Endothelial cell of umbilical vein (primary cell): Measurements from ENCODE around the gene SMG1. TPM values are rescaled to one million over a fixed set of nuclear protein-coding genes. Genes with fewer than 3 reads are reported as not detected.

Experiments
- BruUV-seq: library from RNA; stranded (reverse); fragments of 400-500 nt; replicated peaks from 2 replicates; lab custom pipeline; 2021; lab: Mats Ljungman, UMichigan
- CTCF ChIA-PET: fragments of 300-600, 350-600 bp; sonication (Branson Sonifier 250); formaldehyde crosslinking; loops from one replicate; lab custom pipeline; 2021; ENCODE audit warnings: antibody characterized with exemption, inconsistent platforms; lab: Charles Lee
- POLR2A ChIA-PET: fragments of 300-600, 350-600 bp; sonication (Branson Sonifier 250); formaldehyde crosslinking; loops from one replicate; lab custom pipeline; 2021; ENCODE audit warnings: antibody characterized with exemption, inconsistent platforms; lab: Charles Lee
- DNase-seq: peaks from one replicate; pipeline ENCODE4 v3.0.0-alpha.2; 2011; ENCODE audit warnings: low read depth, low spot score
- FAIRE-seq: peaks from 2 replicates; lab custom pipeline; 2011; peaks lifted over from hg19 to GRCh38; lab: Jason Lieb, UNC
- H2AFZ ChIP-seq: 2 replicates; pipeline ENCODE4 v1.6.0; 2012; ENCODE audit warnings: low read depth, low read length, control low read depth, inconsistent platforms
- H3K27ac ChIP-seq: 2 replicates; pipeline ENCODE4 v1.5.1; 2011; ENCODE audit warnings: low read depth, mild to moderate bottlenecking, control low read depth, low read length, moderate library complexity; ENCODE audit not compliant: insufficient read depth
- H3K27me3 ChIP-seq, 2 experiments: 2 replicates each; pipeline versions ENCODE4 v1.6.0 to v1.6.1; 2011; ENCODE audit warnings: low read length in 2 of 2, mixed read lengths in 1 of 2; ENCODE audit not compliant: control insufficient read depth in 2 of 2, insufficient read depth in 2 of 2
- H3K36me3 ChIP-seq, 2 experiments: 2 replicates in 1 of 2; 3 replicates in 1 of 2; pipeline ENCODE4 v1.5.1; 2011; ENCODE audit warnings: low read length in 2 of 2, mild to moderate bottlenecking in 1 of 2, moderate library complexity in 1 of 2; ENCODE audit not compliant: control insufficient read depth in 2 of 2, insufficient read depth in 2 of 2; ENCODE audit errors: extremely low read depth in 1 of 2
- H3K4me1 ChIP-seq: 3 replicates; pipeline ENCODE4 v1.5.1; 2011; ENCODE audit warnings: mild to moderate bottlenecking, low read length; ENCODE audit not compliant: control insufficient read depth, insufficient read depth; ENCODE audit errors: extremely low read depth
- H3K4me2 ChIP-seq: 2 replicates; pipeline ENCODE4 v1.6.1; 2011; ENCODE audit warnings: low read length, control low read depth, mixed read lengths; ENCODE audit not compliant: insufficient read depth
- H3K4me3 ChIP-seq, 3 experiments: fragments of 200-600 bp in 1 of 3; sonication (generic), shearing (Covaris generic) in 1 of 3; replicated peaks in 1 of 3; 2 replicates each; pipeline ENCODE4 v1.5.1; 2011 to 2016; ENCODE audit warnings: control low read depth in 3 of 3, low read length in 3 of 3, mild to moderate bottlenecking in 2 of 3, inconsistent platforms in 1 of 3, low read depth in 1 of 3, moderate library complexity in 1 of 3; ENCODE audit not compliant: insufficient read depth in 1 of 3
- H3K79me2 ChIP-seq: 2 replicates; pipeline ENCODE4 v1.6.0; 2012; ENCODE audit warnings: low read length, inconsistent platforms; ENCODE audit not compliant: control insufficient read depth, insufficient read depth
- H3K9ac ChIP-seq: replicated peaks from 2 replicates; pipeline ENCODE3; 2011; ENCODE audit warnings: low read length, control low read depth; ENCODE audit not compliant: insufficient read depth; ENCODE audit errors: extremely low read depth
- H3K9me1 ChIP-seq: replicated peaks from 3 replicates; pipeline ENCODE4 v1.6.0; 2011; ENCODE audit warnings: mild to moderate bottlenecking, low read length; ENCODE audit not compliant: control insufficient read depth, insufficient read depth; ENCODE audit errors: extremely low read depth
- H3K9me3 ChIP-seq: replicated peaks from 2 replicates; pipeline ENCODE4 v1.5.1; 2012; ENCODE audit warnings: low read length, inconsistent platforms; ENCODE audit not compliant: control insufficient read depth, insufficient read depth
- H4K20me1 ChIP-seq: replicated peaks from 2 replicates; pipeline ENCODE3; 2011; ENCODE audit warnings: mild to moderate bottlenecking, low read length; ENCODE audit not compliant: control insufficient read depth, insufficient read depth; ENCODE audit errors: extremely low read depth
- EZH2 ChIP-seq: IDR thresholded peaks from 2 replicates; pipeline ENCODE4 v1.6.1; 2012; ENCODE audit warnings: borderline replicate concordance, low read depth, mild to moderate bottlenecking, moderate library complexity, low read length, inconsistent platforms; ENCODE audit not compliant: severe bottlenecking
- FOS ChIP-seq: IDR thresholded peaks from 2 replicates; pipeline ENCODE4 v1.6.1; 2011; ENCODE audit warnings: mild to moderate bottlenecking, low read length, moderate library complexity, borderline replicate concordance; ENCODE audit not compliant: insufficient read depth
- GATA2 ChIP-seq: IDR thresholded peaks from 2 replicates; pipeline ENCODE4 v1.7.0; 2011; ENCODE audit warnings: low read depth, mild to moderate bottlenecking, moderate library complexity, mixed read lengths, low read length; ENCODE audit not compliant: insufficient read length, insufficient read depth
- JUN ChIP-seq: IDR thresholded peaks from 2 replicates; pipeline ENCODE4 v1.6.1; 2011; ENCODE audit warnings: borderline replicate concordance, low read depth; ENCODE audit not compliant: insufficient read length, insufficient read depth
- MYC ChIP-seq: IDR thresholded peaks from one replicate; pipeline ENCODE4 v1.6.1; 2011; ENCODE audit warnings: mild to moderate bottlenecking, low read depth, low read length
- POLR2A ChIP-seq: IDR thresholded peaks from 2 replicates; pipeline ENCODE4 v1.6.1; 2012; ENCODE audit warnings: low read depth, mild to moderate bottlenecking, control low read depth, low read length
- POLR2AphosphoS5 ChIP-seq: IDR thresholded peaks from 2 replicates; pipeline ENCODE4 v1.6.1; 2012; ENCODE audit warnings: low read depth, mild to moderate bottlenecking, control low read depth, low read length, moderate library complexity; ENCODE audit not compliant: insufficient read depth
- dilution Hi-C: fragments of 300-500 bp; cut with MboI; formaldehyde crosslinking; loops from one replicate; pipeline ENCODE4 v1.15.0; 2019; ENCODE audit warnings: low sequenced_read_pairs; ENCODE audit not compliant: extremely low pct_ligation_motif_present
- intact Hi-C: fragments of 100-400 bp; cut with micrococcal nuclease; formaldehyde crosslinking; loops from one replicate; pipeline ENCODE4 v1.10.0; 2022
- polyA plus RNA-seq, 4 experiments: library from polyadenylated mRNA; depleted of rRNA in 3 of 4; stranded (reverse) in 3 of 4; unstranded in 1 of 4; fragments of >200 nt; gene quantifications; 2 replicates each; pipeline versions ENCODE4 v1.2.1 to v1.2.3, GENCODE V29; 2011 to 2012; ENCODE audit warnings: missing spikeins in 1 of 4
- total RNA-seq: library from RNA; stranded (reverse); gene quantifications from 2 replicates; pipeline ENCODE4 v1.2.3, GENCODE V29; 2021
- TF ChIP-seq, protein P1 (sequence below), 2 donors: IDR thresholded peaks; 1 replicate in 1 of 2; 2 replicates in 1 of 2; pipeline ENCODE4 v1.5.1; 2011; ENCODE audit warnings: low read length in 2 of 2, mild to moderate bottlenecking in 2 of 2, moderate library complexity in 2 of 2, control low read depth in 1 of 2, inconsistent platforms in 1 of 2, low read depth in 1 of 2; ENCODE audit not compliant: insufficient read depth in 1 of 2; ENCODE audit errors: extremely low read depth in 1 of 2
- TF ChIP-seq, protein P2 (sequence below): IDR thresholded peaks from 2 replicates; pipeline ENCODE4 v1.6.1; 2011; ENCODE audit not compliant: insufficient read depth, insufficient read length

The SMG1 gene
- total and polyA plus RNA-seq, 2 donors (not counting 3 experiments of a cell fraction or from before 2014, with no cell fraction given): 14.0 to 90.8 TPM

DNA sequence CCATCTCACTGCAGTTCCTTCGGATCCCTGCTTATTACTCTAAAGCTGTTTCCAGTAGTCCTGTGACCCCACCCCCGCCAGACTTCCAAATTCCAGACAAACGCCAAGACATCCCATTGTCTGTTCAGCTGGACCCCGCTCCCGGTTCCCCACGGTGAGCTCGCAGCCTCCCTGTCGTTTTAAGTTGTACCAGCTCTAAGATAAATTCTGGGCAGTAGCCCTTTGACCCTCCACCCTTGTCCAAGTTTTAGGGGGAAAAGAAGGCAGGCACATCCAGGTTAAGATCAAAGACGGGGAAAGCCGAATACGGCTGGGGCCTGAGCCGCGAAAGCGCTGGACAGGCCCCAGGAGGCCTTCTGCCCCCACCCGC, 125.4 kb downstream of the SMG1 start:
- Histone ChIP-seq H3K4me2 (peak overlapping the region; percentile 99), H3K9me3 (no peaks in the 10 kb centered on the region), H3K27ac (peak overlapping the region; percentile 66), H3K4me1 (peaks cover 65% of the 10 kb centered on the region), H4K20me1 (peaks cover 10% of the 10 kb centered on the region), H2AFZ (no peak overlapping the region), H3K79me2 (peaks cover 55% of the 10 kb centered on the region), H3K9ac (peak overlapping the region; percentile 95), H3K9me1 (no peaks in the 10 kb centered on the region), H3K27me3 (no peaks in the 10 kb centered on the region), H3K36me3 (peaks cover 2% of the 10 kb centered on the region in 2 experiments), H3K4me3 (peak overlapping the region; percentile 77 to 98 (median 92))
- FAIRE-seq: no peak
- intact Hi-C loops (loop anchor here (1.0 to 10.0 kb wide), 5 partner anchors 10 to 724 kb away; partner anchors contain the start of genes CCP110, GDE1, ITPRIPL2 and RPS15A), dilution Hi-C loops (no loop called here)
- TF ChIP-seq POLR2A (no peak), MYC (no peak), JUN (no peak), FOS (no peak), POLR2AphosphoS5 (no peak), EZH2 (no peak), GATA2 (no peak)
- TF ChIP-seq, protein P1, sequence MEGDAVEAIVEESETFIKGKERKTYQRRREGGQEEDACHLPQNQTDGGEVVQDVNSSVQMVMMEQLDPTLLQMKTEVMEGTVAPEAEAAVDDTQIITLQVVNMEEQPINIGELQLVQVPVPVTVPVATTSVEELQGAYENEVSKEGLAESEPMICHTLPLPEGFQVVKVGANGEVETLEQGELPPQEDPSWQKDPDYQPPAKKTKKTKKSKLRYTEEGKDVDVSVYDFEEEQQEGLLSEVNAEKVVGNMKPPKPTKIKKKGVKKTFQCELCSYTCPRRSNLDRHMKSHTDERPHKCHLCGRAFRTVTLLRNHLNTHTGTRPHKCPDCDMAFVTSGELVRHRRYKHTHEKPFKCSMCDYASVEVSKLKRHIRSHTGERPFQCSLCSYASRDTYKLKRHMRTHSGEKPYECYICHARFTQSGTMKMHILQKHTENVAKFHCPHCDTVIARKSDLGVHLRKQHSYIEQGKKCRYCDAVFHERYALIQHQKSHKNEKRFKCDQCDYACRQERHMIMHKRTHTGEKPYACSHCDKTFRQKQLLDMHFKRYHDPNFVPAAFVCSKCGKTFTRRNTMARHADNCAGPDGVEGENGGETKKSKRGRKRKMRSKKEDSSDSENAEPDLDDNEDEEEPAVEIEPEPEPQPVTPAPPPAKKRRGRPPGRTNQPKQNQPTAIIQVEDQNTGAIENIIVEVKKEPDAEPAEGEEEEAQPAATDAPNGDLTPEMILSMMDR (IDR thresholded peaks at IDR 0.05; ENCODE audit: extremely low read depth in 1 of 2, insufficient read depth in 1 of 2, low read depth in 1 of 2, low read length in 2 of 2): no peak
- TF ChIP-seq, protein P2, sequence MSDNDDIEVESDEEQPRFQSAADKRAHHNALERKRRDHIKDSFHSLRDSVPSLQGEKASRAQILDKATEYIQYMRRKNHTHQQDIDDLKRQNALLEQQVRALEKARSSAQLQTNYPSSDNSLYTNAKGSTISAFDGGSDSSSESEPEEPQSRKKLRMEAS: no peak
- no TSS peak for BruUV-seq
- POLR2A ChIA-PET: interaction anchor here (0.6 to 5.0 kb wide), 6 partner anchors 9 to 791 kb away, joined by 3 to 81 read pairs (median 4); partner anchors contain the start of gene RPS15A
- no peak for DNase-seq
- CTCF ChIA-PET: interaction anchor here (1.4 to 7.0 kb wide), 4 partner anchors 10 to 702 kb away, joined by 4 to 80 read pairs (median 10); partner anchors contain the start of gene RPS15A
